Liver (tissue), 3 donors: ENCODE results near the gene PAX7.

Experiments
- CTCF ChIP-seq: fragments of 150-350 bp; IDR thresholded peaks from 2 replicates; pipeline ENCODE4 v1.5.1; 2017; ENCODE audit warnings: improper control_type of control experiment, low read depth, low read length; ENCODE audit not compliant: missing input control
- EGR1 ChIP-seq, 2 donors: IDR thresholded peaks; 2 replicates each; pipeline ENCODE4 v1.6.1; 2016 to 2018; ENCODE audit warnings: antibody characterized with exemption in 2 of 2, low read depth in 2 of 2
- FOXA1 ChIP-seq: IDR thresholded peaks from 2 replicates; pipeline ENCODE4 v1.6.1; 2016; ENCODE audit warnings: antibody characterized with exemption
- RXRA ChIP-seq, 2 donors: IDR thresholded peaks; 2 replicates each; pipeline ENCODE4 v1.6.1; 2017 to 2018; ENCODE audit warnings: antibody characterized with exemption in 2 of 2, mild to moderate bottlenecking in 1 of 2
- SP1 ChIP-seq: IDR thresholded peaks from 2 replicates; pipeline ENCODE4 v1.6.1; 2018; ENCODE audit warnings: antibody characterized with exemption, mild to moderate bottlenecking
- TF ChIP-seq, protein P1 (sequence below): IDR thresholded peaks from 2 replicates; pipeline ENCODE4 v1.6.1; 2016; ENCODE audit warnings: antibody characterized with exemption, mild to moderate bottlenecking
- donor health status: healthy.
- donor health status: healthy.

- TF ChIP-seq CTCF (no peak), SP1 (no peak), EGR1 (IDR thresholded peaks at IDR 0.05; ENCODE audit: low read depth in 2 of 2) (no peak), RXRA (IDR thresholded peaks at IDR 0.05) (no peak), FOXA1 (no peak)
- TF ChIP-seq, protein P1, sequence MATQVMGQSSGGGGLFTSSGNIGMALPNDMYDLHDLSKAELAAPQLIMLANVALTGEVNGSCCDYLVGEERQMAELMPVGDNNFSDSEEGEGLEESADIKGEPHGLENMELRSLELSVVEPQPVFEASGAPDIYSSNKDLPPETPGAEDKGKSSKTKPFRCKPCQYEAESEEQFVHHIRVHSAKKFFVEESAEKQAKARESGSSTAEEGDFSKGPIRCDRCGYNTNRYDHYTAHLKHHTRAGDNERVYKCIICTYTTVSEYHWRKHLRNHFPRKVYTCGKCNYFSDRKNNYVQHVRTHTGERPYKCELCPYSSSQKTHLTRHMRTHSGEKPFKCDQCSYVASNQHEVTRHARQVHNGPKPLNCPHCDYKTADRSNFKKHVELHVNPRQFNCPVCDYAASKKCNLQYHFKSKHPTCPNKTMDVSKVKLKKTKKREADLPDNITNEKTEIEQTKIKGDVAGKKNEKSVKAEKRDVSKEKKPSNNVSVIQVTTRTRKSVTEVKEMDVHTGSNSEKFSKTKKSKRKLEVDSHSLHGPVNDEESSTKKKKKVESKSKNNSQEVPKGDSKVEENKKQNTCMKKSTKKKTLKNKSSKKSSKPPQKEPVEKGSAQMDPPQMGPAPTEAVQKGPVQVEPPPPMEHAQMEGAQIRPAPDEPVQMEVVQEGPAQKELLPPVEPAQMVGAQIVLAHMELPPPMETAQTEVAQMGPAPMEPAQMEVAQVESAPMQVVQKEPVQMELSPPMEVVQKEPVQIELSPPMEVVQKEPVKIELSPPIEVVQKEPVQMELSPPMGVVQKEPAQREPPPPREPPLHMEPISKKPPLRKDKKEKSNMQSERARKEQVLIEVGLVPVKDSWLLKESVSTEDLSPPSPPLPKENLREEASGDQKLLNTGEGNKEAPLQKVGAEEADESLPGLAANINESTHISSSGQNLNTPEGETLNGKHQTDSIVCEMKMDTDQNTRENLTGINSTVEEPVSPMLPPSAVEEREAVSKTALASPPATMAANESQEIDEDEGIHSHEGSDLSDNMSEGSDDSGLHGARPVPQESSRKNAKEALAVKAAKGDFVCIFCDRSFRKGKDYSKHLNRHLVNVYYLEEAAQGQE, result no peak
These were observed 146.1 kb downstream of the PAX7 start for GRCh38 chr1:18776777-18777176.
